Peyer's patch (tissue), 4 donors: ENCODE measurements around the gene CD37.

Experiments
- POLR2A ChIP-seq, 2 donors: fragments of 450-650 bp; IDR thresholded peaks; one replicate each; pipeline ENCODE4 v1.5.1; 2017; ENCODE audit warnings: antibody characterized with exemption in 2 of 2, mild to moderate bottlenecking in 2 of 2, moderate library complexity in 2 of 2
- TF ChIP-seq, protein P1 (sequence below), 6 experiments: fragments of 450-650 bp in 4 of 6; fragments of 200-600 bp in 2 of 6; sonication (generic) in 1 of 6; IDR thresholded peaks; one replicate each; pipeline ENCODE4 v1.5.1; 2017 to 2019; ENCODE audit warnings: antibody characterized with exemption in 6 of 6, mild to moderate bottlenecking in 3 of 6, moderate library complexity in 1 of 6

DNA sequence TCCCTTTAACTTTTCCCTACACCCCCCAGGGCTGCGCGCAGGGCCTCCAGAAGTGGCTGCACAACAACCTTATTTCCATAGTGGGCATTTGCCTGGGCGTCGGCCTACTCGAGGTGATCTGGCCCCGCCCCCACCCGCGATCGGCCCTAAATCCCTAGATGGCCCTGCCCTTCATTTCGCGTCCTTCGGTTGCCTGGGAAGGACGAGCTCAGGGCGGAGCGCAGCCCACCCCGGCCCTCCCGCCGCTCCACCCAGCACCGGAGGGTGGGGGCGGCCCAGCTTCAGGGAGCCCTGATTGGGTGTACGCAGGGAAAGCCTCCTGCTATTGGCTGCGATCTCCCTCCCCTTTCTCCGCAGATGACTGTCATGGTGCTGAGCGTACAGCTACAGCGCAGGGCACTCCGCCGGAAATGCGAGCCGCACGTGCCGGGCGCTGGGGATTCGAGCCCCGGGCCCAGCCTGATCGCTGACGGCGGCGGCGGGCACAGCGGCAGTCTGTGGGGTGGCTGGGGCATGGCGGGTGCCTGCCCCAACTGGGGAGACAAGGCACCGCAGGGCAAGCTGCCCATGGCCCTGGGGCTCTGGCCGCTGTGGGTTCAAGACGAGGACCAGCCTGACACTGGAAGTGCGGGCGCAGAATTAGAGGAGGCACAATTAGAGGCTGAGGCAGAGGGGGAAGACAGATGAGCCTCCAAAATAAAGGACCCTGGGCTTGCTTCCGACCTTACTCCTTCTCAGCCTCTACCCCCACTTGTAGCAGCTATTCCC is 4.3 kb downstream of the CD37 start:
- TF ChIP-seq, protein P1, sequence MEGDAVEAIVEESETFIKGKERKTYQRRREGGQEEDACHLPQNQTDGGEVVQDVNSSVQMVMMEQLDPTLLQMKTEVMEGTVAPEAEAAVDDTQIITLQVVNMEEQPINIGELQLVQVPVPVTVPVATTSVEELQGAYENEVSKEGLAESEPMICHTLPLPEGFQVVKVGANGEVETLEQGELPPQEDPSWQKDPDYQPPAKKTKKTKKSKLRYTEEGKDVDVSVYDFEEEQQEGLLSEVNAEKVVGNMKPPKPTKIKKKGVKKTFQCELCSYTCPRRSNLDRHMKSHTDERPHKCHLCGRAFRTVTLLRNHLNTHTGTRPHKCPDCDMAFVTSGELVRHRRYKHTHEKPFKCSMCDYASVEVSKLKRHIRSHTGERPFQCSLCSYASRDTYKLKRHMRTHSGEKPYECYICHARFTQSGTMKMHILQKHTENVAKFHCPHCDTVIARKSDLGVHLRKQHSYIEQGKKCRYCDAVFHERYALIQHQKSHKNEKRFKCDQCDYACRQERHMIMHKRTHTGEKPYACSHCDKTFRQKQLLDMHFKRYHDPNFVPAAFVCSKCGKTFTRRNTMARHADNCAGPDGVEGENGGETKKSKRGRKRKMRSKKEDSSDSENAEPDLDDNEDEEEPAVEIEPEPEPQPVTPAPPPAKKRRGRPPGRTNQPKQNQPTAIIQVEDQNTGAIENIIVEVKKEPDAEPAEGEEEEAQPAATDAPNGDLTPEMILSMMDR (IDR thresholded peaks at IDR 0.05), result no peak
- TF ChIP-seq POLR2A (IDR thresholded peaks at IDR 0.05), result no peak
